Duodenal mucosa (tissue), 2 donors: ENCODE results near the gene EXOC4.

ENCODE experiments used
- H3K27ac ChIP-seq: one replicate; pipeline ENCODE4 v1.7.0; 2013; ENCODE audit warnings: low read depth, low read length
- H3K27me3 ChIP-seq, 2 donors: one replicate each; pipeline ENCODE4 v1.7.0; 2013; ENCODE audit warnings: low read length in 2 of 2, control low read depth in 1 of 2; ENCODE audit not compliant: insufficient read depth in 2 of 2, control insufficient read depth in 1 of 2
- H3K36me3 ChIP-seq, 2 donors: one replicate each; pipeline ENCODE4 v1.7.0; 2013; ENCODE audit warnings: low read length in 2 of 2, control low read depth in 1 of 2; ENCODE audit not compliant: insufficient read depth in 2 of 2, control insufficient read depth in 1 of 2
- H3K4me1 ChIP-seq, 2 donors: one replicate each; pipeline ENCODE4 v1.7.0; 2013; ENCODE audit warnings: low read length in 2 of 2, control low read depth in 1 of 2; ENCODE audit not compliant: insufficient read depth in 2 of 2, control insufficient read depth in 1 of 2
- H3K4me3 ChIP-seq, 2 donors: one replicate each; pipeline ENCODE4 v1.7.0; 2013; ENCODE audit warnings: low read length in 2 of 2, low read depth in 1 of 2
- H3K9ac ChIP-seq, 2 donors: one replicate each; pipeline ENCODE4 v1.7.0; 2013; ENCODE audit warnings: low read length in 2 of 2, low read depth in 1 of 2
- H3K9me3 ChIP-seq, 2 donors: one replicate each; pipeline ENCODE4 v1.7.0; 2013; ENCODE audit warnings: low read length in 2 of 2, control low read depth in 1 of 2; ENCODE audit not compliant: control insufficient read depth in 1 of 2

The EXOC4 gene

GRCh38 chr7:133593561-133593960 is 340.7 kb downstream of the EXOC4 start:
- Histone ChIP-seq H3K36me3 (no peaks in the 10 kb centered on the region), H3K9ac (no peak overlapping the region), H3K4me1 (no peaks in the 10 kb centered on the region), H3K27me3 (no peaks in the 10 kb centered on the region), H3K4me3 (no peak overlapping the region), H3K27ac (no peak overlapping the region), H3K9me3 (no peaks in the 10 kb centered on the region)

DNA sequence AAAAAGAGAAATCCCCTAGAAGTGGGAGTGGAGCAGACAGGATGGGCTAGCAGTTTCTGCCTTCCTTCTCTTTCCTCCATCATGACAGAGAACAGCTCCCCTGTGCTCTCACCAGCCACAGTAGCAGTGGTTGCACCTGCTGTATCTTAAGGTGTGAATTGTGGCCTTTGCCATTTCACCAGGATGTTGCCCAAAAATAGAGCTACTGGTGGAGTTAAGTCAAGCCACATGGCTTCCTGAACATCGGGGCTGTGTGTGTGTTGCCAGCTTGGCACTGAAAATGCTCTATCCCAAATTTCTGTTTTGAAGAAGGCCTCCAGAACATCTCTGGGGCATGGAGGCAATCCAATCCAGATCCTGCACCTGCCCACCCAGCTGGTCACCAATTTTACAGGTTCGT is 348.7 kb downstream of the EXOC4 start:
- no peaks in the 10 kb centered on the region for H3K27me3 ChIP-seq
- no peak overlapping the region for H3K27ac ChIP-seq
- no peaks in the 10 kb centered on the region for H3K36me3 ChIP-seq

GRCh38 chr7:133602291-133602690 is 349.4 kb downstream of the EXOC4 start:
- H3K4me3 ChIP-seq: no peak overlapping the region
- no peaks in the 10 kb centered on the region for H3K9me3 ChIP-seq
- H3K27me3 ChIP-seq: no peaks in the 10 kb centered on the region
- no peak overlapping the region for H3K27ac ChIP-seq
- H3K4me1 ChIP-seq: no peaks in the 10 kb centered on the region
- H3K9ac ChIP-seq: no peak overlapping the region
- no peaks in the 10 kb centered on the region for H3K36me3 ChIP-seq

More for the DNA sequence above, 348.7 kb downstream of the EXOC4 start:
- Histone ChIP-seq H3K4me3 (no peak overlapping the region), H3K9me3 (no peaks in the 10 kb centered on the region), H3K4me1 (no peaks in the 10 kb centered on the region), H3K9ac (no peak overlapping the region)

GRCh38 chr7:133606991-133607390 is 354.1 kb downstream of the EXOC4 start:
- no peak overlapping the region for H3K4me3 ChIP-seq
- H3K27me3 ChIP-seq: no peaks in the 10 kb centered on the region
- H3K27ac ChIP-seq: no peak overlapping the region
- H3K4me1 ChIP-seq: no peaks in the 10 kb centered on the region
- no peaks in the 10 kb centered on the region for H3K36me3 ChIP-seq
- H3K9me3 ChIP-seq: no peaks in the 10 kb centered on the region
- H3K9ac ChIP-seq: no peak overlapping the region

GRCh38 chr7:133609806-133610205 is 356.9 kb downstream of the EXOC4 start:
- Histone ChIP-seq H3K4me3 (no peak overlapping the region), H3K9me3 (no peaks in the 10 kb centered on the region), H3K36me3 (no peaks in the 10 kb centered on the region), H3K27ac (no peak overlapping the region), H3K9ac (no peak overlapping the region), H3K27me3 (no peaks in the 10 kb centered on the region), H3K4me1 (no peaks in the 10 kb centered on the region)

- Histone ChIP-seq H3K27me3 (no peaks in the 10 kb centered on the region), H3K9ac (no peak overlapping the region), H3K4me3 (no peak overlapping the region), H3K9me3 (no peaks in the 10 kb centered on the region), H3K36me3 (no peaks in the 10 kb centered on the region), H3K4me1 (no peaks in the 10 kb centered on the region), H3K27ac (no peak overlapping the region)
These were observed 359.1 kb downstream of the EXOC4 start for GRCh38 chr7:133611955-133612354.

DNA sequence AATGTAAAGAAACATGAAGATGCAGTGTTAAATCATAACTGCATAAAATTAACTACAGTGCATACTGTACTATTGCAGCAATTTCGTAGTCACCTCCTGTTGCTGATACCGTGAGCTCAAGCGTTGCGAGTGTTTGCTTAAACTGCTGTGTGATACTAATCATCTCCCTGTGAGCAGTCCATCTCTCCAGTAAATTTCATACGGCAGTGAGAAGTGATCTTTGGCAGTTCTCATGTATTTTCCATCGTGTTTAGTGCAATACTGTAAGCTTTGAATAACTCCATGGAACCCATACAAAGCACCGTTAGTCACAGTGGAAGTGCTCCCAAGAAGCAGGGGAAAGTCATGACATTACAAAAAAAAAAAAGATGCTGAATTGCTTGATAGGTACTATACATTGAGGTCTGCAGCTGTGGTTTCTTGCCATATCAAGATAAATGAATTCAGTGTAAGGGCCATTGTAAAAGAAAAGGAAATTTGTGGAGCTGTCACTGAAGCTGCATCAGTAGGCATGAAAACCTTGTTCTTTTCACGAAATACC is 360.4 kb downstream of the EXOC4 start:
- Histone ChIP-seq H3K27ac (no peak overlapping the region), H3K4me1 (no peaks in the 10 kb centered on the region), H3K27me3 (no peaks in the 10 kb centered on the region), H3K9me3 (no peaks in the 10 kb centered on the region), H3K4me3 (no peak overlapping the region), H3K9ac (no peak overlapping the region), H3K36me3 (no peaks in the 10 kb centered on the region)

DNA sequence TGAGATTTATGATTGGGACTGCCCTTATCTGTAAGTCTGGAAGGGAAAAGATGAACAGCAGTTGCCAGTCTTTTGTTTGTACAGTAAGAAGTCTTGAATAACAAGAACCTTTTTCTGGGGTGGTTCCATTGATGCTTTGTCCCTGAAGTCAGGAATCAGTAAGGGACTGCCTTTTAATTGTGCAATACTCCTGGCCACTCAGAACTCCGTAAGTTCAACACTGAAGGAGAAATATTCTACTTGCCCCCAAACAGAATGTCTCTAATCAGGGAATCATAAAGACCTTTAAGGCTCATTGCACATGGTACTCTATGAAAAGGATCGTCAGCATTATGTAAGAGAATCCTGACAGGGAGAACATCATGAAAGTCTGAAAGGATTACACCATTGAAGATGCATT is 361.4 kb downstream of the EXOC4 start:
- H3K27me3 ChIP-seq: no peaks in the 10 kb centered on the region
- H3K36me3 ChIP-seq: no peaks in the 10 kb centered on the region
- H3K9ac ChIP-seq: no peak overlapping the region
- H3K27ac ChIP-seq: no peak overlapping the region
- H3K4me1 ChIP-seq: no peaks in the 10 kb centered on the region
- H3K4me3 ChIP-seq: no peak overlapping the region
- no peaks in the 10 kb centered on the region for H3K9me3 ChIP-seq

DNA sequence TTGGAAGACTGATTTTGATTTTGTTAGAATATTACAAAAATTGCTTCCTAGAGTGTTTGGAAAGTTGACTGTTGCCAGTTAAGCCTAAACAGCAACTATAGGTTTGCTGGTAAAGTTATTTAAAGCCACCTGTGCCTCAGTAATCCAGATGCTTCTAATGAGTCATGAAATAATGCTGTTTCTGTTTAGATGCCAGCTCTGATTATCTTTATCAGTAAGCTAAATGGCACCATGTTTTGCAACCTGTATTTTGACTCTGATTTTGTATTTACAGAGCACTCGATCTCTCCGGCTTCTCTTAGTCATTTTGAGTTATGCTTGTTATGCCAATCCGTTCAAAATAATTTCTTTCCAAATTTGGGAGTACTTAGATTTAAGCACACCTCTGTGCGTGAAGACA is 366.1 kb downstream of the EXOC4 start:
- Histone ChIP-seq H3K4me1 (no peaks in the 10 kb centered on the region), H3K9me3 (no peaks in the 10 kb centered on the region), H3K4me3 (no peak overlapping the region), H3K9ac (no peak overlapping the region), H3K27me3 (no peaks in the 10 kb centered on the region), H3K36me3 (no peaks in the 10 kb centered on the region), H3K27ac (no peak overlapping the region)

DNA sequence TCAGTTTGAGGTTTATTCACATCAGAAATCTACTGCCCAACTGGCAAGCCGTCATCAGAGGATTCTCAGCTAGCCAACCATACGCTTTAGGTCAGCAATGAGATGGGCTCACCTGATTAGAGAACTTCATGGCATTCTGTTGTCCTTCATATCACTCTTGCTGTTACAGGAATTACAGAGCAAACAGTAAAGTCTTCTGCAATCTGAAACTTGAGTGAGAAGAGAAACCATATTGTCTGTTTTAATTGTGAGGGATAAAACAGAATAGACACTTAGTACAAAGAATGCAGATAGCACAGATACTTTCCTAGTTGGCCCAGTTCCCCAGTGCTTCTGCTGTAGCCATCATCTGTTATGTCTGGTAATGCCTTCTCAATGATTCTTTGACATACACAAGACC is 366.6 kb downstream of the EXOC4 start:
- no peak overlapping the region for H3K4me3 ChIP-seq
- no peak overlapping the region for H3K9ac ChIP-seq
- no peaks in the 10 kb centered on the region for H3K4me1 ChIP-seq
- H3K27me3 ChIP-seq: no peaks in the 10 kb centered on the region
- no peaks in the 10 kb centered on the region for H3K9me3 ChIP-seq
- no peaks in the 10 kb centered on the region for H3K36me3 ChIP-seq
- no peak overlapping the region for H3K27ac ChIP-seq

- Histone ChIP-seq H3K4me1 (no peaks in the 10 kb centered on the region), H3K27ac (no peak overlapping the region), H3K4me3 (no peak overlapping the region), H3K9me3 (no peaks in the 10 kb centered on the region), H3K27me3 (no peaks in the 10 kb centered on the region), H3K36me3 (no peaks in the 10 kb centered on the region), H3K9ac (no peak overlapping the region)
These were observed 370.8 kb downstream of the EXOC4 start for GRCh38 chr7:133623721-133624120.
